Fibroblast of gingiva (primary cell): ENCODE data around the gene RETREG2.
A peak's percentile ranks its signal among the peaks of the same experiment; 100 is the strongest.

ENCODE experiments used
- DNase-seq: peaks from one replicate; pipeline ENCODE4 v3.0.0-alpha.2; 2011; ENCODE audit warnings: low read depth

Gene RETREG2, protein sequence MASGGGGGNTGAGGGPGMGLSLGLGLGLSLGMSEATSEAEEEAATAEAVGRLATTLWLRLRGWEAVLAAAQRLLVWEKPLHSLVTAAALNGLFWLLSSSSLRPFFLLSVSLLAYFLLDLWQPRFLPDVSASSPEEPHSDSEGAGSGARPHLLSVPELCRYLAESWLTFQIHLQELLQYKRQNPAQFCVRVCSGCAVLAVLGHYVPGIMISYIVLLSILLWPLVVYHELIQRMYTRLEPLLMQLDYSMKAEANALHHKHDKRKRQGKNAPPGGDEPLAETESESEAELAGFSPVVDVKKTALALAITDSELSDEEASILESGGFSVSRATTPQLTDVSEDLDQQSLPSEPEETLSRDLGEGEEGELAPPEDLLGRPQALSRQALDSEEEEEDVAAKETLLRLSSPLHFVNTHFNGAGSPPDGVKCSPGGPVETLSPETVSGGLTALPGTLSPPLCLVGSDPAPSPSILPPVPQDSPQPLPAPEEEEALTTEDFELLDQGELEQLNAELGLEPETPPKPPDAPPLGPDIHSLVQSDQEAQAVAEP

DNA sequence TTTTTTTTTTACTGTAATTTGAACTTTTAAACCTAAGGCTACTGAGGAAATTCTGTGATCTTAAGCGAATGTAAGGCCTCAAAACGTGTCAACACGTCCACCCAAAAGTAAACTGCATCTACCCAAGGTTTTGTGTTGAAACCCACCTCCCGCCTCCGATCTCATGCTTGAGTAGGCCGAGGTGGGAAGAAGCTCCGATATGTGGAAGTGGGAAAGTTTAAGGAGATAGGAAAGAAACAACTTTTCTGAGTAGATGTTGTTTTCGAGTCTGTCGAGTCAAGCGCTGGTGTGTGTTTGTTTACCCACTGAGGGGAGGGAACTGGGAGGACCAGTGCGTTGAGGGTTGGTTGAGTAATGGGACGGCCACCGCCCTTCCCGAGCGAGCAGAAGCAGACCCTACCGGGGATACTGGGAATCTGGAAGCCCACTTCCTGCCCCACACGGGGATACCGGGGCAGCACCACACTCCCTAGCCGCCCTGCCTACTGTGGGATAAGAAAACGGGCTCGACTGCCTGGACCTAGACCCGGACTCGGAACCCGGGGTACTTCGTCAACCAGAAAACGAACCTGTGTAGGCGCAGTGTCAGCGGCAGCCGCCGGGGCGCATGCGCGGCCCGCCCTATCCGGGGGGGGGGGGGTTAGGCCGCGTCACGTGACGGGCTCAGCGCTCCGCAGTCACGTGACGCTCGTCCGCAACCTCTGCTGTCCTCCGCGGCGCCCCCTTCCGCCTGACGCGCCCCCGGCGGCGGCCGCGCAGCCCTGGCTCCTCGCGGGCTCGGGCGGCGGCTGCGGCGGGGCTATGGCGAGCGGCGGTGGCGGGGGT lies at the start of gene RETREG2:
RETREG2 (plus strand) TSS at position 724 of the 825 bp plus-strand sequence; CDS start at position 802, 78 bp downstream.
- peak; percentile 91 for DNase-seq

- DNase-seq: no peak
Measured at GRCh38 chr2:219128396-219128795, 49.7 kb upstream of the RETREG2 start.

DNA sequence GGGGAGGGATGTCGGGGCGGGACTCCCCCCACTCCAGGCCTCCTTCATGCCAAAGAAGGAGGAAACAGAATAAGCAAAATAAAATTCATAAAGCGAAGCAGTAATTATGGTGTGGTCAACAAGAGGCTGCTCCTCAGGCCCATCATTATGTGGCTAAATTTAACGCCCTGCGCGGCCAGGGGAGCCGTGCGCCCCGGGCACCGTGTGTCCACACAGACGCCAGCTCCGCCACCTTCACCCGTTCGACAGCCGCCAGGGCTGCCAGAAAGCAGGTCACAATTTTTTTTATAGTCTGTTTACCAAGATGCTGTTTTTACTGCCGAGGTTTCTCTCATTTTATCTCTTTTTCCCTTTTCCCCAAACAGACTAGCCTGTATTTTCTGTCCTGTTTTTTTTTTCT lies 48.5 kb upstream of the RETREG2 start:
- no peak for DNase-seq

GRCh38 chr2:219131327-219131726 lies 46.7 kb upstream of the RETREG2 start:
- peak; percentile 7 for DNase-seq

DNA sequence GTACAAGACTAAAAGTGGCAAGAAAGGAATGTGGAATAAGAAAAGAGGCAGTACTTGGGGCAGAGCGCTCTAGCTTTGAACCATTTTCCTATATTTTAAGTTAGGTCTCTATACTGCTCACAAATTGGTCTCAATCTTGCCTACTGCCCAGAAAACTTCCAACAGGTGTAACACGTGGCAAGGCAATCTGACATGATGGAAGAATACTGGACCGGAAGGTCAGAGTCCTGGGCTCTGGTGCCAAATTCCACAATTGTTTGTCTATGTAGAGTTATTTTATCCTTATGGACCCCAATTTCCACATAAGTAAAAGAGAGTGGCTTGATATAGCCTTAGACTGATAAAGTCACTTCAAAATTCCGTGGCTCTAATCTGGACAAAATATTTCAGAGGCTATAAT lies 46.3 kb upstream of the RETREG2 start:
- no peak for DNase-seq

DNA sequence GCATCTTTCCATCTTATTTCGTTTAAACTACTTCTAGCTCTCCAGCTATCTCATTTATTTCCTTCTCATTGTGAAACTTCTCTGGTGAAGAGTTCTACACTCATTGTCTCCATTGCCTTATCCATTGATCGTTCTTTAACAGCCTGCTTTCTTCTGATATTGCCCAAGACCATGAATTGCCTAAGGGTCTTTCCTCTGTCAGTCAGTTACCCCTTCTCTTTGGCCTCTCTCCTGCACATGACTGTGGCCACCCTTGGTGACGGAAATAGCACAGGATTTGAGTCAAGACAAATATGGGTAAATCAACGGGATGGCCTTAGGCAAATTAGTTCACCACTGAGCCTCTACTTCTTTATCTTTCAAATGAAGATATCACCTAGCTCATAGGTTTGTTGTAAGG lies 44.1 kb upstream of the RETREG2 start:
- no peak for DNase-seq

GRCh38 chr2:219140722-219141121 lies 37.4 kb upstream of the RETREG2 start:
- DNase-seq: no peak

GRCh38 chr2:219142329-219142728 lies 35.7 kb upstream of the RETREG2 start:
- DNase-seq: peak; percentile 97

- peak; percentile 48 for DNase-seq
Measured at GRCh38 chr2:219149667-219150066, 28.4 kb upstream of the RETREG2 start.

GRCh38 chr2:219155054-219155644 lies 22.9 kb upstream of the RETREG2 start:
- DNase-seq: peak; percentile 39

- no peak for DNase-seq
Measured at GRCh38 chr2:219157396-219157795, 20.7 kb upstream of the RETREG2 start.

DNA sequence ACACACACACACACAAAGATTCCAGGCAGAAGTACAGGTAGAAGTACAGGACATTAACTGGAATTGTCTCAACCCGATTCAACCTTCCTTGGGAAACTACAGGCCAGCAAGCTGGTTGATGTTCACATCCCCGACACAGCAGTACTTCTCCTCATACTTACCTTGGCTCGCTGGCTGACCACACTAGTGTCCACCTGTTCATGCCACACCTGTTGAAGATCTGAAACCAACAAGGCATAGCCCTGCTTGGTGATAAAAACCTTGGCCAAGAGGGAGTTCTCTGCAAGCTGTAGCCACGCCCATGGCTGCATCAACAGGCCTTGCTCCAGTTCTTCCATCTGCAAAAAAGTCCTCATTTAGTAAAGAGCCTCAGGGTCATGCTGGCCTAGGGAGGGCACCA lies 20.1 kb upstream of the RETREG2 start:
- no peak for DNase-seq

DNA sequence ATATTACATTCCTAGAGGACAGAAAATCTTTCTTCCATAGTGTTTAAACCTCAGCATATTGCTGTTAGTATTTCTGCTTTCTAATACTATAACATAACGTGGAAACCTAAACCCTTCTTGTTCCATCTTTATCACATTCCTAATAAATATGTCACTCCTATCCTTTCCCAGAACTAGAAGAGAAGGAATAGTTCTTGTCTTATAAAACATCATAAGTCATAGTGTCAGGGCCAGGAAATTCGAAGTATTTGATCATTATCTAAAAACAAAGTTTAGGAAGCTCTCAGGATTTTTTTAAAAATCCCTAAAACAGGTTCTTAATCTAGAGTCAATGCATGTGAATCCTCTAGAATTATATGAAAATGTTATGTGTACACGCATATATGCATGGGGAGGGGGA lies 19.5 kb upstream of the RETREG2 start:
- no peak for DNase-seq

DNA sequence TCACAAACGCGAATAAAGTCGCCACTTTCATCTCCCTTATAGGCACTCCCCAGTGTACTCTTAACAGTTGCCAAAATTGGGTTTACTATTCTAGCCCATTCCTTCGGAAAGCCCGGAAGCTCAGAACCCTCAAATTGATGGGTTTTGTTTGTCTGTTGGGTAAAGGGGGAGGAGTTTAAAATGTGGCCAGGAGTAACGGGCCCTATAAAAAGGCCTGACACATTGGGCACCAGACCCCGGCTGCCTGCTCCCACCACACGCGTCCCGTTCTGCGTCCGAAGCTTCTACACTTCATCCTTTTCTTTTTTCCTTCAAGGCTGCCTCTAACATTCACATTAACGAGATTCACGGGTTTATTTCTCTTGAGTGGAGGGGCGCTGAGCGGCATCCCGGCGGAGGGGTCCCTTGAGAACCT lies 18.3 kb upstream of the RETREG2 start:
- DNase-seq: no peak

GRCh38 chr2:219160186-219161017 lies 17.7 kb upstream of the RETREG2 start, which contains the start of gene NHEJ1:
Gene NHEJ1, minus strand, starts transcription at chr2:219160815. Its CDS starts 2,453 bp downstream, at chr2:219158362.
- DNase-seq: peak; percentile 93

DNA sequence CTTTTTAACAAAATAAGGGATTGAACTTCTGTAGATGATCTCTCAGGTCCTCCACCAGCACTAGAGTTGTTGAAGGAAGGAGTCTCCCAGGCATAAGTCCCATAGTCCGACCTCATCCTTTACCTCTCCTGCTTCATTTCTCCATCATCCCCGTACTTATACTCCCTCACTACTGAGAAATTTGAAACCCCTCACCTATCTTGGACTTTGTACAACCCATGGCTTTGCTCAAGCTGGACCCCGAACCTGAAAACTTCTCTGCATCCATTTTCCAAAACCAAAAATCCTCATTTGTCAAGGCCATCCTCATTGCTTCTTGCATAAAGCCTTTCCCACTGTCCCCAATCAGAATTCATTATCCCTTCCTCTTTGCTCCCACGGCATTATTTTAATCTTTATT lies 17.0 kb upstream of the RETREG2 start:
- DNase-seq: no peak

DNA sequence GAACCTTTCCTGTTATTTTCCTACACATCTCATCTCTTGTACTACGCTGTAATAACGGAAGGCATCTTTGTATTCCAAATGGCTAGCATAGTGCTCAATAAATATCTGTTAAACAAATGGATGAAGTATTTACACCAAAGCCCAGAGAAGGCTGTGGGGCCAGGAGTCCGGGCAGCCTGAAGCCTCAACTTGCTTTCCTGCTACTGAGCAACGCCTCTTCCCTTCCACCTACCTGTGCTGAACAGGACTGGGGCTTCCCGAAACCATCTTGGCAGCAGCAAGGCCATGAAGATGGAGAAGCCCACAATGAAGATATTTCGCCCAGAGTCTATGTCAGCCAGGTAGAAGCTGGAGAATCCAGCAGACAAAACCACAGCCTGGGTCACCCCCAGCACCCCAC lies 14.9 kb upstream of the RETREG2 start:
- no peak for DNase-seq

DNA sequence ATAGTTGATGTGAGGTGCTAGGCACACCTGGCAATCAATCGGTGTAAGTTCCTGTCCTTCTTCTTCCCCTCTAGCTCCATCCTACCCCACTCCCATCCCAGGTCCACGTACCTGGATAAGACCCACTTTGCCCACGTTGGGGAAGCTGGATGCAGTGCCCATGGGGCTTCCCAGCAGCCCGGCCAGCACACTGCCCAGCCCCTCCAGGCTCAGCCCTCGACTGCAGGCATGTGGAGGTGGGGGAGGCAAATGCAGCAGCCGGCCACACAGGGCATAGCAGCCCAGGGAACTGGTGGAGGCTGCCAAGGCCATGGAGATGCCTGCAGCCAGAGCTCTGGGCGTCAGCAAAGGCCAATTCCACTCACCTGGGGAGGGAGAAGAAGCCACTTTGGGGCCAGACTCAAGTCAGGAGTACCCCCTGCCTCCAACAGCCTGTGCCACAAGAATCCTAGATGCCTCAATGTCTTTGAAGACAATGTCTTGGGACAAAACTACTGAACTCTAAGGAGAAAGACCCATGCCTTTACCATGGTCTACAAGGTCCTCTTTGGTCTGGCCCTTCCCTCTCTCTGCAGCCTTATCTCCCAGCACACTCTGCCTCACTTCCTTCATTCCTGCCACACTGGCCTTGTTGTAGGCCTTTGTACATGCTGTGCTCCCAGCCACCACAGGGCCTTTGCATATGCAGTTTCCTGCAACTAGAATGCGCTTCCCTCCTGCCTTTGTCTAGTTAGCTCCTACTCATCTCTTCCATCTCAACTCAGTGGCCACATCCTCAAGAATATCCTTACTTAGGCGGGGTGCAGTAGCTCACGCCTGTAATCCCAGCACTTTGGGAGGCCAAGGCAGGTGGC lies 12.8 kb upstream of the RETREG2 start:
- DNase-seq: no peak

DNA sequence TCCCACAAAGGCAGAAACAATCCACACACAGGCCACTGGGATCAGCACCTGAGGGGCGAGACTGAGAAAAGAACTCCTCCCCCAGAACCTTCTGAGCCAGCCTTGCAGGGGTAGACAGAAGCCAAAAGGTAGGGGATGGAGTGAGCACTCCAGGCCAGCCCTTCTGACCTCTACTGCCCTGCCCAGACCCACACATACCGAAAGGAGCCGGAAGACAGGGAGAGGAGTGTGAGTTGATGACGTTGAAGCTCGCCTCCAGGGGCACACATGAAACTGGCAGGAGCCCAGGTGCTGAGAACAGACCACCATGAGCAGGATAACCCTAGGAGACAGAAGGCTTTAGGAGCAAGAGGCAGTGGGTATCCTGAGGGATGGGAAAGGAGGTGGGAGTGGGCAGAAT lies 10.1 kb upstream of the RETREG2 start:
- DNase-seq: no peak

DNA sequence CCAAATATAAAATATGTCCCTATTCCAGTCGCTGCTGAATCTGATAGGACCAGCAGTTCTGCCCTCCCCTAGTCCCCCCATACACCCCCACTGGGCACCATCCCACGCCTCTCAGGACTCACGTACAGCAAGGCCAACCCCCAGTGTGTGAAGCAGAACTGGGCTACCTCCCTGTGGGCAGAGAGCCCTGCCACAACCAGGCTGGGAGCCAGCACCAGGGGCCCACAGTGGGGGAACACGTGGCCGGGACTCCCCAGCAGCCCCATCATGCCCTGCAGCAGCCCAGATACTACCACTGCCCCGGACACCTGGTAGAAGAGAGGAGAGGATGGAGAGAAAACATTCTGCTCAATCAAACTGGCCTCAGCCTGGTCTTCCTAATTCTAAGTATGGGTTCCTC lies 9.5 kb upstream of the RETREG2 start:
- no peak for DNase-seq

GRCh38 chr2:219168932-219169331 lies 9.1 kb upstream of the RETREG2 start:
- DNase-seq: no peak
